Mucosa of stomach (tissue), 1 donor: Measurements from ENCODE around the gene PROC.

ENCODE experiments used
- H3K27me3 ChIP-seq: one replicate; pipeline ENCODE4 v1.7.0; 2013; ENCODE audit warnings: mild to moderate bottlenecking, low read length; ENCODE audit not compliant: control insufficient read depth, insufficient read depth
- H3K36me3 ChIP-seq: one replicate; pipeline ENCODE4 v1.7.0; 2013; ENCODE audit warnings: low read length; ENCODE audit not compliant: control insufficient read depth, insufficient read depth
- H3K4me1 ChIP-seq: one replicate; pipeline ENCODE4 v1.7.0; 2013; ENCODE audit warnings: mild to moderate bottlenecking, low read length; ENCODE audit not compliant: control insufficient read depth, insufficient read depth
- H3K4me3 ChIP-seq: one replicate; pipeline ENCODE4 v1.7.0; 2013; ENCODE audit warnings: low read length
- H3K9ac ChIP-seq: one replicate; pipeline ENCODE4 v1.7.0; 2013; ENCODE audit warnings: mild to moderate bottlenecking, low read length, moderate library complexity
- H3K9me3 ChIP-seq: one replicate; pipeline ENCODE4 v1.7.0; 2013; ENCODE audit warnings: mild to moderate bottlenecking, low read length, moderate library complexity; ENCODE audit not compliant: control insufficient read depth
- donor health status: Pancreatic carcinoma.

PROC gene

DNA sequence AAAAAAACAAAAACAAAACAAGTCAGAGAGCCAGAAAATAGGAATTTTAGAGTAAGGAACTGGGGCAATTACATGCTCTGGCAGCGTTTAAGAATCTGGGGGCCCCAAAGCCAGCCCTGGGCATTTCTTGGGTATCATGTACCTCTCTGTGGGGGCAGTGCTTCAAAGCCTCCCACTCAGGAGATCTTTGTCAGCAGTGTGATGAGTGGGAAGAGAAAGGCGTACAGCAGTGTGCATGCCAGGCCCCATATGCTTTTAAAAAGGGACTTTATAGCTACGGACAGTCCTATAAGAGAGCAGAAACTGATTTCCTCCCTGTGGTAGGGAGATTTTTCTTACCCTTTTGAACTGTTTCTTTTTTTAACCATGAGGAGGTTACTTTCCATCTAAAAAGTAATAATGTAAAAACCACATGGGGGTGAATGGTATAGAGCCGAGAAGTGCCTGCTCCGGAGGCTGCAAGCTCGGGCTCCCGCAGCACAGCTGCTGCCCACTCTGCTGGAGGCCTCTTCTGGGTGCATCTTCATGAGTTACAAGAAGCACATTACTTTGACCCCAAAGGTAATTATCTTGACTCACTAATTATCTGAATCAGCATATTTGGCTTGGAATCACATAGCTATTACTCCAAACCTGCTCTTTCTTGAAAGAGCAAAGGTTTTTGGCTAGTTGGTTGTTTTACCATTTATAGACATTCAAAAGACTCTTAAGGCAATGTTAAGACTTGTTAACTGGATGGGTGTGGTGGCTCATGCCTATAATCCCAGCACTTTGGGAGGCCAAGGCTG lies 46.4 kb downstream of the PROC start:
- no peak overlapping the region for H3K9ac ChIP-seq
- no peaks in the 10 kb centered on the region for H3K27me3 ChIP-seq
- H3K9me3 ChIP-seq, result no peaks in the 10 kb centered on the region
- no peaks in the 10 kb centered on the region for H3K36me3 ChIP-seq
- no peak overlapping the region for H3K4me3 ChIP-seq
- H3K4me1 ChIP-seq, result no peaks in the 10 kb centered on the region

DNA sequence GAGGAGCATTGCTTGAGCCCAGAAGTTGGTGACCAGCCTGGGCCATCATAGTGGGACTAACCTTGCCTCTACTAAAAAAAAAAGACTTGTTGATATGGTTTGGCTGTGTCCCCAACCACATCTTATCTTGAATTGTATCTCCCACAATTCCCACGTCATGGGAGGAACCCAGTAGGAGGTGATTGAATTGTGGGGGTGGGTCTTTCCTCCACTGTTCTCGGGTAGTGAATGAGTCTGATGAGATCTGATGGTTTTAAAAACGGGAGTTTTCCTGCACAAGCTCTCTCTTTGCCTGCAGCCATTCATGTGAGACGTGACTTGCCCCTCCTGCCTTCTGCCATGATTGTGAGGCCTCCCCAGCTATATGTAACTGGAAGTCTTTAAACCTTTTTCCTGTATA lies 47.0 kb downstream of the PROC start:
- Histone ChIP-seq H3K36me3 (no peaks in the 10 kb centered on the region), H3K9me3 (no peaks in the 10 kb centered on the region), H3K4me3 (no peak overlapping the region), H3K27me3 (no peaks in the 10 kb centered on the region), H3K9ac (no peak overlapping the region), H3K4me1 (no peaks in the 10 kb centered on the region)

DNA sequence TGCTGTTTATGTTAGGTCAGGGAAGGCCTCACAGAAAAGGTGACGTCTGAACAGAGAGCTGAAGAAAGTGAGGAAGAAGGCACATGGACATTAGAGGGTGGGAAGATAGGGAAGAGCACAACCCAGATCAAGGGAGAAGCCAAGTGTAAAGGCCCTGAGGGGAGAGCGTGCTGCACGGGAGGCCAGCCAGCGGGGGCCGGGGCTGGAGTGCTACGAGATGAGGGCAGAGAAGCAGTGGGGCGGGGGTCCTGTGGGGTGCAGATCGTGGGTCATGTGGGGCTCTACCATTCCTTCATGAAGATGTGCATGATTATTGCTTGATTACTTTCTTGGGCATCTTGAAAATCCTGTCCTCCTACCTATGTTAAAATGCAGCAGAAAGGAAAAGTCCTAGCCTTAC lies 50.8 kb downstream of the PROC start:
- peaks cover 10% of the 10 kb centered on the region for H3K4me1 ChIP-seq
- H3K36me3 ChIP-seq, result no peaks in the 10 kb centered on the region
- H3K4me3 ChIP-seq, result no peak overlapping the region

DNA sequence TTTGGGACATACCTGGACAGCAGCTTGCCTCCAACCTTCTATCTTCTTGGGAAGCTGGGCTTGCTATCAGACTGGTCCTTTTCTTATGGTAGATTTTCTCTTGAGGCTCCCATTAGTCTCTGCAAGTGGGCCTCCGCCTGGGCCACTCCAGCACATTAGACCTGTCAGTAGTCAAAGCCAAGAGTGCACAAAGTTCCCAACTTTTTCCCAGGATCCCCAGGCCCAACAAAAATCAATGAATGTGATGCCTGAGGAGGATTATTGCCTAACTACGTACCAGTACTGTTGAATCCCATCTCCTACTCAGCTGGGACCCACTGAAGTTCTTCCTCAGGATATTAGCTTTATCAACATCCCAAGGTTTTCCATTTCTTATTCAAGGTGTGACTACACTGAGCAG lies 51.7 kb downstream of the PROC start:
- Histone ChIP-seq H3K36me3 (no peaks in the 10 kb centered on the region), H3K4me1 (peaks cover 10% of the 10 kb centered on the region), H3K9ac (no peak overlapping the region), H3K4me3 (no peak overlapping the region), H3K9me3 (no peaks in the 10 kb centered on the region), H3K27me3 (no peaks in the 10 kb centered on the region)

More for the DNA sequence above, 50.8 kb downstream of the PROC start:
- Histone ChIP-seq H3K9me3 (no peaks in the 10 kb centered on the region), H3K9ac (no peak overlapping the region), H3K27me3 (no peaks in the 10 kb centered on the region)

DNA sequence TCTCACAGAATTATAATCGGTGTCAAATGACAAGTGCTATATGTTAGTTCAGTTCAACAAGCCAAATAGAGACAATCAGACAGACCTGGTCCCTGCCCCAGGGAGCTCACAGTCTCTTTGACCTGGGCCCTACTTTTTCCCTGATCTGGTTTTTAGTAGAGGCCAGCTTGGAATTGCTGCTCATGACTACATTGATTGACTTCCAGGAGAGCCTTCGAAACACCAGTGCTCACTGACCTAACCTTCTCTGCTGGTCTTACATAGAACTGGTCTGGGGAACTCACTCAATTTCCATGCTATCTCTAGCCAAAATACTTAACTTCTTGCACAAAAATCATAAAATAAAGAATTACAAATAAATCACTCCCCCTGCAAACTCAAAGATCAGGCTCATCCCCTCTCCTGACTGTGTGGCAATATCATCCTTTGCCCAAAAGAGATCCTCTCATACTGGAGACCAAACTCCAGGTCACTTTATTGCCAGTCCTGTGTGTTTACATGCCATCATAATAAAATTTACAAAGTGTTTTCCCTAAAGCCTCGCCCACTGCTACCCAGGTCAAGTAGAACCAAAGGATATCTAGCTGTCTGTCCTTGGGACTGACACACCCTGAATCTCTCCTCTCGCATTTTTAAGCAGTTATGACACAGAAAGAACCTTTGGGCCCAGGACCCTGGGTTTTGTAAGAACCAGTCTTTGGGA lies 53.2 kb downstream of the PROC start:
- Histone ChIP-seq H3K9me3 (no peaks in the 10 kb centered on the region), H3K27me3 (no peaks in the 10 kb centered on the region), H3K4me3 (no peak overlapping the region), H3K9ac (no peak overlapping the region), H3K4me1 (peaks cover 10% of the 10 kb centered on the region), H3K36me3 (no peaks in the 10 kb centered on the region)

DNA sequence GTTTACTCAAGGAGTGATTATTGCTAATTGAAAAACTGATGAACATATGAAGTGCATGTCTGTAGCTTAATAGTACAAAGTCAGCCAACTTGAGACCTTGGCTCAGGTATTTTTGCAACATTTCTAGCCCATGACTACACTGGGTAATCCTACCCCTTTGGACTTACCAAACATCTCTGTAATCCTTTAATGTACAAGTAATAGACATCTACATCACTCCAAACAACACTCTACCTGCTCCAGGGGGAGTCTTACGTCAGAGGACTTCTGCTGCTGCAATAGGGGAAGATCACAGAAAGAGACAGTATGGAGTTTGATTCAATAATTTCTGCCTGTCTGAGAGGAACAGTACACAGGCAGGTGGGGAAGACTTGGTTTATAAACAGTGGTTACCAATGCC lies 54.0 kb downstream of the PROC start:
- Histone ChIP-seq H3K9me3 (no peaks in the 10 kb centered on the region), H3K9ac (no peak overlapping the region), H3K4me1 (peaks cover 10% of the 10 kb centered on the region), H3K27me3 (no peaks in the 10 kb centered on the region), H3K36me3 (no peaks in the 10 kb centered on the region), H3K4me3 (no peak overlapping the region)

DNA sequence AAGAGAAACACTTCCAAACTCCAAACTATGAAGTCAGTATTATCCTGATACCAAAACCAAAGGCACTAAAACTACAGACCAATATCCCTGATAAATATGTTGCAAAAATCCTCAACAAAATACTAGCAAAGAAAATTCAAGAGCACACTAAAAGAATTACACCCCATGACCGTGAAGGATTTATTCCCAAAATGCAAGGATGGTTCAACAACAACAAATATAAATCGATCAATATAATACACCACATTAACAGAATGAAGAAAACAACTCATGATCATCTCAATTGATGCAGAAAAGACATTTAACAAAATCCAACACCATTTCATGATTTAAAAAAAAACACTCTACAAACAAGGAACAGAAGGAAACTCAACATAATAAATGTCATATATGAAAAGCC lies 57.6 kb downstream of the PROC start:
- Histone ChIP-seq H3K9ac (no peak overlapping the region), H3K36me3 (no peaks in the 10 kb centered on the region), H3K9me3 (no peaks in the 10 kb centered on the region), H3K4me3 (no peak overlapping the region), H3K4me1 (peaks cover 10% of the 10 kb centered on the region), H3K27me3 (no peaks in the 10 kb centered on the region)
